ENCODE results near the gene TMEM123.
A peak's percentile ranks its signal among the peaks of the same experiment; 100 is the strongest.

TMEM123 gene

DNA sequence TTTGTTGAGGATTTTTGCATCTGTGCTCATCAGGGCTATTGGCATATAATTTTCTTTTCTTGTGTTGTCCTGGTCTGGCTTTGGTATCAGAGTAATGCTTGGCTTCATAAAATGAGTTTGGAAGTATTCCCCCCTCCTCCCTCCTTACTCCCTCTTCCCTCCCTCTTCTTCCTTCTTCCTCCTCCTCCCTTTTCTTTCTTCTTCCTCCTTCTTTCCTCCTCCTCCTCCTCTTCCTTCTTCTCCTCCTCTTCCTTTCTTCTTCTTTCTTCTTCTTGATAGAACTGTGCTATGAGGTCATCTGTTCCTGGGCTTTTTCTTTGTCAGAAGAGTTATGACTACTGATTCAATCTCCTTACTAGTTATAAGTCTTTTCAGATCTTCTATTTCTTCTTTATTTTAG lies 95.4 kb downstream of the TMEM123 start:
- DNase-seq: no peak

GRCh38 chr11:102347462-102348370 lies 104.8 kb downstream of the TMEM123 start:
- peak; percentile 70 to 79 for DNase-seq

DNA sequence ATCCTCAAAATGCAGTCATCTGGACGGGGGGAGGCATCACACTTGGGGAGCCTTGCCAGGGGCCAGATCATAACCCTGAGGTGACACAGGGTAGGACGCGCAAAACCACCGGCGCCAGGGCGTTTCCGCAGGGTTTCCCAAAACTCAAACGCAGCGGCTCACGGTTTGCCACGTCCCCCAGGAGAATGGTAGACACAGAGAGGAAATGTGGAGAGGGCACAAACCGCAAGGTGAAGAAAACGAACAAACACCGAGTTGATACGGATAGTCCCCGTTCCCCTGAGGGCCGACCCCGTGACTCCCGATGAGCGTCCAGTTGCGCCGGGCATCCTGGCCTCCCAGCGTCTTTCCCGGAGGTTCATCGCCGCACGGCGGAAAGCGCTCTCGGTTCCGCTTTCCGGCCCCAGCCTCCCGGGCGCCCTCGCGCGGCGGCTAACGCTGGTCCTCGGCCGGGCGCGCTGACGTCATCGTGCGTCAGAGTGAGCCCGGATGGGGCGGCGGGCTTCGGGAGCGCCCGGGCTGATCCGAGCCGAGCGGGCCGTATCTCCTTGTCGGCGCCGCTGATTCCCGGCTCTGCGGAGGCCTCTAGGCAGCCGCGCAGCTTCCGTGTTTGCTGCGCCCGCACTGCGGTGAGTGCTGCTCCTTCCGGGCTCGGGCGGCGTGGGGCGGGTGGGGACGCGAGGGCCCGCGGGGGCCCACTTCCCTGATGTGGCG lies 105.7 kb downstream of the TMEM123 start, which contains the start of gene BIRC2:
Gene BIRC2, plus strand, starts transcription at position 467 of the 714 bp plus-strand sequence. CDS start 2,641 bp downstream, outside the sequence.
- peak; percentile 97 to 99 for DNase-seq

DNA sequence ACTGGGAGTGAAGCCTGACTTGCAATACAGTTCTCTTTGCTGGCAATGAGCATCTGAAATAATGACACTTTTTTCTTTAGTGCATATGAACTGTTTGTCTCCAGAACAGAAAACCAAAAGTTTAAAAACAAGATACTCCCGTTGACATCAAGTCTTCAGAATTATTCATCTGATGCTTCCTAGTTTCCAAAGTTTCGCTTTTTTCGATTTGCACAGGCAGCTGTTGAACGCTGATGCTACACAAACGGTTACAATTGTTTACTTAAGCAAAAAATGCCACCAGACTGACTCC lies 106.2 kb downstream of the TMEM123 start:
- no peak for DNase-seq

All from NCI-H526 (cell line).